IMR-90 (cell line): ENCODE data around the gene ACAD11. TPM values are rescaled to one million over a fixed set of nuclear protein-coding genes. Genes with fewer than 3 reads are reported as not detected.

Experiments
- ATAC-seq: fragments of 200-7000 bp; cut with Tn5 transposase; 2 replicates; pipeline ENCODE4 v1.9.1; 2020; ENCODE audit warnings: low read depth, mild to moderate bottlenecking, moderate library complexity
- BruUV-seq: library from RNA; stranded (reverse); fragments of 400-500 nt; replicated peaks from 2 replicates; lab custom pipeline; 2021; lab: Mats Ljungman, UMichigan
- CTCF ChIA-PET: fragments of 300-600 bp; formaldehyde crosslinking; extraction: SDS; loops from one replicate; lab custom pipeline; 2021; ENCODE audit warnings: antibody characterized with exemption; lab: Yijun Ruan, JAX
- POLR2A ChIA-PET: fragments of 300-600 bp; sonication (Branson Sonifier 250); formaldehyde crosslinking; loops from one replicate; lab custom pipeline; 2022; ENCODE audit warnings: antibody characterized with exemption; ENCODE audit not compliant: unreplicated experiment; lab: Charles Lee
- DNase-seq: peaks from one replicate; pipeline ENCODE4 v3.0.0; 2013
- H2AFZ ChIP-seq: replicated peaks from 2 replicates; pipeline ENCODE3; 2013; ENCODE audit warnings: low read length, mild to moderate bottlenecking; ENCODE audit not compliant: poor library complexity
- H2AK5ac ChIP-seq: 2 replicates; pipeline ENCODE4 v1.6.1; 2013; ENCODE audit warnings: low read depth, low read length, inconsistent platforms
- H2AK9ac ChIP-seq: replicated peaks from 2 replicates; pipeline ENCODE3; 2013; ENCODE audit warnings: mild to moderate bottlenecking, low read depth, low read length, moderate library complexity; ENCODE audit not compliant: poor library complexity
- H2BK120ac ChIP-seq: 2 replicates; pipeline ENCODE4 v1.6.1; 2013; ENCODE audit warnings: low read depth, low read length, inconsistent platforms
- H2BK15ac ChIP-seq: 3 replicates; pipeline ENCODE4 v1.6.1; 2013; ENCODE audit warnings: low read depth, low read length, inconsistent platforms
- H2BK20ac ChIP-seq: 2 replicates; pipeline ENCODE4 v1.6.1; 2013; ENCODE audit warnings: low read depth, mild to moderate bottlenecking, inconsistent platforms, low read length, moderate library complexity
- H2BK5ac ChIP-seq: 2 replicates; pipeline ENCODE4 v1.6.1; 2013; ENCODE audit warnings: mild to moderate bottlenecking, low read depth, low read length, inconsistent platforms; ENCODE audit not compliant: poor library complexity, severe bottlenecking
- H3K14ac ChIP-seq: replicated peaks from 2 replicates; pipeline ENCODE4 v1.6.1; 2013; ENCODE audit warnings: low read depth, low read length, inconsistent platforms
- H3K18ac ChIP-seq: 2 replicates; pipeline ENCODE4 v1.6.1; 2013; ENCODE audit warnings: low read depth, low read length, control low read depth
- H3K23ac ChIP-seq: 2 replicates; pipeline ENCODE4 v1.6.1; 2013; ENCODE audit warnings: low read depth, low read length, inconsistent platforms
- H3K27ac ChIP-seq: 2 replicates; pipeline ENCODE4 v1.5.1; 2013; ENCODE audit warnings: mild to moderate bottlenecking, control low read depth, low read length; ENCODE audit not compliant: insufficient read depth
- H3K27me3 ChIP-seq: 2 replicates; pipeline ENCODE4 v1.6.1; 2013; ENCODE audit warnings: low read length; ENCODE audit not compliant: control insufficient read depth, insufficient read depth
- H3K36me3 ChIP-seq: 2 replicates; pipeline ENCODE4 v1.6.1; 2013; ENCODE audit warnings: low read length, mixed read lengths; ENCODE audit not compliant: control insufficient read depth, insufficient read depth
- H3K4ac ChIP-seq: 2 replicates; pipeline ENCODE4 v1.6.1; 2013; ENCODE audit warnings: low read depth, low read length, inconsistent platforms
- H3K4me1 ChIP-seq: 2 replicates; pipeline ENCODE4 v1.6.1; 2013; ENCODE audit warnings: low read length, mixed read lengths; ENCODE audit not compliant: control insufficient read depth, insufficient read depth
- H3K4me2 ChIP-seq: 2 replicates; pipeline ENCODE4 v1.6.1; 2013; ENCODE audit warnings: low read depth, mild to moderate bottlenecking, control low read depth, low read length, moderate library complexity
- H3K4me3 ChIP-seq: 2 replicates; pipeline ENCODE4 v1.5.1; 2013; ENCODE audit warnings: low read depth, mild to moderate bottlenecking, control low read depth, low read length, moderate library complexity; ENCODE audit not compliant: insufficient read depth
- H3K56ac ChIP-seq: 2 replicates; pipeline ENCODE4 v1.6.1; 2013; ENCODE audit warnings: low read length, inconsistent platforms; ENCODE audit not compliant: insufficient read depth; ENCODE audit errors: extremely low read depth
- H3K79me1 ChIP-seq, 2 experiments: 2 replicates each; pipeline ENCODE4 v1.6.1; 2013; ENCODE audit warnings: low read length in 2 of 2, inconsistent platforms in 1 of 2, low read depth in 1 of 2
- H3K9ac ChIP-seq: 2 replicates; pipeline ENCODE4 v1.6.1; 2013; ENCODE audit warnings: low read depth, low read length, control low read depth
- H3K9me1 ChIP-seq: 2 replicates; pipeline ENCODE4 v1.6.1; 2013; ENCODE audit warnings: low read length, inconsistent platforms; ENCODE audit not compliant: insufficient read depth
- H3K9me3 ChIP-seq: 2 replicates; pipeline ENCODE4 v1.6.1; 2013; ENCODE audit warnings: low read length; ENCODE audit not compliant: control insufficient read depth, insufficient read depth
- H4K20me1 ChIP-seq: 2 replicates; pipeline ENCODE4 v1.6.1; 2013; ENCODE audit warnings: low read length, inconsistent platforms; ENCODE audit not compliant: insufficient read depth
- H4K5ac ChIP-seq: 2 replicates; pipeline ENCODE4 v1.6.1; 2013; ENCODE audit warnings: mild to moderate bottlenecking, low read depth, low read length, control low read depth
- H4K8ac ChIP-seq, 2 experiments: 2 replicates each; pipeline ENCODE4 v1.6.1; 2013; ENCODE audit warnings: low read depth in 2 of 2, low read length in 2 of 2, control low read depth in 1 of 2, inconsistent platforms in 1 of 2
- H4K91ac ChIP-seq: 2 replicates; pipeline ENCODE4 v1.6.1; 2013; ENCODE audit warnings: low read depth, low read length, inconsistent platforms; ENCODE audit not compliant: insufficient read depth
- MAZ ChIP-seq: IDR thresholded peaks from 2 replicates; pipeline ENCODE4 v1.6.1; 2012; ENCODE audit warnings: low read depth, mild to moderate bottlenecking, low read length, improper control_type of control experiment, moderate library complexity, borderline replicate concordance
- RAD21 ChIP-seq: IDR thresholded peaks from 2 replicates; pipeline ENCODE4 v1.6.1; 2012; ENCODE audit warnings: low read length, improper control_type of control experiment
- WGBS, 2 experiments: methylation state at CpG; one replicate each; pipeline versions ENCODE4 v1.1.5 to v1.1.7; 2013; ENCODE audit warnings: missing lambda C conversion rate in 2 of 2; ENCODE audit not compliant: insufficient read length in 1 of 2; ENCODE audit errors: extremely low coverage in 2 of 2; 5-methylcytosine and 5-hydroxymethylcytosine counted together
- dilution Hi-C: fragments of 300-500 bp; cut with HindIII; formaldehyde crosslinking; loops from one replicate; pipeline ENCODE4 v1.14.3; 2018; ENCODE audit warnings: low sequenced_read_pairs; ENCODE audit not compliant: unreplicated experiment
- in situ Hi-C: fragments of 300-500 bp; cut with MboI; formaldehyde crosslinking; loops from 3 replicates; pipeline ENCODE4 v1.14.3; 2019; ENCODE audit warnings: low sequenced_read_pairs, inconsistent platforms, mixed read lengths
- intact Hi-C: fragments of 100-400 bp; cut with micrococcal nuclease; formaldehyde crosslinking; loops from 2 replicates; pipeline ENCODE4 v1.10.0; 2022
- polyA plus RNA-seq, 3 experiments: library from polyadenylated mRNA; depleted of rRNA; stranded (reverse); fragments of >200 nt; gene quantifications; 2 replicates each; pipeline ENCODE4 v1.2.3, GENCODE V29; 2012; ENCODE audit warnings: low replicate concordance in 1 of 3
- total RNA-seq: library from RNA; depleted of rRNA; stranded (reverse); fragments of >200 nt; gene quantifications from 2 replicates; pipeline ENCODE4 v1.2.3, GENCODE V29; 2012
- TF ChIP-seq, protein P1 (sequence below): conservative IDR thresholded peaks from 2 replicates; pipeline ENCODE4 v1.5.1; 2012; ENCODE audit warnings: mild to moderate bottlenecking, low read depth, low read length, improper control_type of control experiment

ACAD11 gene
- total and polyA plus RNA-seq, 2 of the 4 experiments (the other 2 are of a cell fraction): 16.0 to 18.8 TPM

DNA sequence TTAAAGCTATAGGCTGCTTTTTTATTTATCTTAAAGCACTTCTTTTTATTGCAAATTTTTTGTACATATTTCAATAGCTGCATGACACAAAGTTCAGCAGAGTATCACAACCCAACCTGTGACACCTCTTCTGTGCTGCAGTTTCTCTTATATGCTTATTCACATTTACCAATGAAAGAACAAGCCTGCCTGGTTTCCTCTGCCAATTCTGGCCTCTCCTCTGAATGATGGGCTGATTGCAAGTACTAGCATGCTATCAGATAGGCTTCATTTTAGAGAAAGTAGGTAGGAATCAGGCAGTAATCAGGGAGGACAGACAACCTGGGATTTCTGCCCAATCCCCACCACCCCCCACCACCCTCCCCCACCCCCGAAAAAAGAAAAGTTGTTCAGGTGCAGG is 36.0 kb downstream of the ACAD11 start:
- H2BK5ac ChIP-seq: peak overlapping the region; percentile 63
- H3K4me2 ChIP-seq: no peak overlapping the region
- H3K23ac ChIP-seq: no peak overlapping the region
- ATAC-seq: no peak
- TF ChIP-seq RAD21 (no peak), MAZ (no peak)
- TF ChIP-seq, protein P1, sequence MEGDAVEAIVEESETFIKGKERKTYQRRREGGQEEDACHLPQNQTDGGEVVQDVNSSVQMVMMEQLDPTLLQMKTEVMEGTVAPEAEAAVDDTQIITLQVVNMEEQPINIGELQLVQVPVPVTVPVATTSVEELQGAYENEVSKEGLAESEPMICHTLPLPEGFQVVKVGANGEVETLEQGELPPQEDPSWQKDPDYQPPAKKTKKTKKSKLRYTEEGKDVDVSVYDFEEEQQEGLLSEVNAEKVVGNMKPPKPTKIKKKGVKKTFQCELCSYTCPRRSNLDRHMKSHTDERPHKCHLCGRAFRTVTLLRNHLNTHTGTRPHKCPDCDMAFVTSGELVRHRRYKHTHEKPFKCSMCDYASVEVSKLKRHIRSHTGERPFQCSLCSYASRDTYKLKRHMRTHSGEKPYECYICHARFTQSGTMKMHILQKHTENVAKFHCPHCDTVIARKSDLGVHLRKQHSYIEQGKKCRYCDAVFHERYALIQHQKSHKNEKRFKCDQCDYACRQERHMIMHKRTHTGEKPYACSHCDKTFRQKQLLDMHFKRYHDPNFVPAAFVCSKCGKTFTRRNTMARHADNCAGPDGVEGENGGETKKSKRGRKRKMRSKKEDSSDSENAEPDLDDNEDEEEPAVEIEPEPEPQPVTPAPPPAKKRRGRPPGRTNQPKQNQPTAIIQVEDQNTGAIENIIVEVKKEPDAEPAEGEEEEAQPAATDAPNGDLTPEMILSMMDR: no peak
- H4K20me1 ChIP-seq: no peaks in the 10 kb centered on the region
- ChIA-PET POLR2A (no interaction called here), CTCF (interaction anchor here (0.7 kb wide), 1 partner anchor 70 kb away, joined by 3 read pairs; no protein-coding TSS in a partner anchor)
- H2AFZ ChIP-seq: no peak overlapping the region
- H3K4me3 ChIP-seq: no peak overlapping the region
- H3K79me1 ChIP-seq: peaks cover 0 to 9% of the 10 kb centered on the region in 2 experiments; a peak in 2 of 4 replicates
- no peak overlapping the region for H2AK9ac ChIP-seq
- H3K56ac ChIP-seq: no peak overlapping the region
- H3K36me3 ChIP-seq: peaks cover 8% of the 10 kb centered on the region
- H4K5ac ChIP-seq: peak overlapping the region; percentile 54; the same call in 1 of the 2 replicates
- peaks cover 6% of the 10 kb centered on the region; the same call in 1 of the 2 replicates for H3K9me1 ChIP-seq
- BruUV-seq: no TSS peak
- no peak overlapping the region for H3K18ac ChIP-seq
- DNase-seq: no peak
- peaks cover 3% of the 10 kb centered on the region; the same call in 1 of the 2 replicates for H3K9me3 ChIP-seq
- no peak overlapping the region for H2AK5ac ChIP-seq
- no peak overlapping the region for H4K91ac ChIP-seq
- H3K4ac ChIP-seq: no peak overlapping the region
- intact Hi-C loops (no loop called here), in situ Hi-C loops (no loop called here), dilution Hi-C loops (no loop called here)
- no peak overlapping the region for H4K8ac ChIP-seq
- H3K9ac ChIP-seq: no peak overlapping the region
- 0 out of 2 replicates have a peak overlapping the region, but pooled peaks have one; percentile 7 for H3K14ac ChIP-seq
- H2BK15ac ChIP-seq: no peak overlapping the region
- H2BK20ac ChIP-seq: peak overlapping the region; percentile 13
- no CpG with 5 or more reads among the region's 1 CpG for WGBS, 2 experiments
- H3K4me1 ChIP-seq: peaks cover 5% of the 10 kb centered on the region
- H2BK120ac ChIP-seq: peak overlapping the region; percentile 39; the same call in 1 of the 2 replicates
- H3K27me3 ChIP-seq: no peaks in the 10 kb centered on the region
- no peak overlapping the region for H3K27ac ChIP-seq
